Caki2 (cell line): ENCODE results near the gene PM20D1. TPM values are rescaled to one million over a fixed set of nuclear protein-coding genes. Genes with fewer than 3 reads are reported as not detected.
"Not testable (repeated sequence)": the region's sequence is repeated elsewhere in the genome, so short reads cannot be mapped to it uniquely, and the experiment has no call there.

Source experiments
- DNase-seq: peaks from one replicate; pipeline ENCODE4 v3.0.0-alpha.2; 2015; ENCODE audit warnings: low read depth
- in situ Hi-C: cut with HindIII; loops from 2 replicates; pipeline ENCODE4 v1.10.0; 2016; ENCODE audit warnings: low sequenced_read_pairs, low pct_unique_long_range_greater_than_20kb, mixed read lengths
- total RNA-seq: library from RNA; depleted of rRNA; stranded (reverse); fragments of >200 nt; shearing (Covaris generic); gene quantifications from 2 replicates; pipeline ENCODE4 v1.2.3, GENCODE V29; 2014; ENCODE audit warnings: low replicate concordance

Gene PM20D1
- total RNA-seq, 1 experiment from 2014 or later: not detected

- in situ Hi-C loops: no loop called here
- no peak for DNase-seq
These were observed 3.0 kb upstream of the PM20D1 start for GRCh38 chr1:205852969-205853368.

- in situ Hi-C loops: no loop called here
These were observed 2.1 kb upstream of the PM20D1 start for GRCh38 chr1:205851993-205852392.

GRCh38 chr1:205843036-205843859 lies 6.7 kb downstream of the PM20D1 start:
- in situ Hi-C loops: no loop called here
- DNase-seq: no peak

More at GRCh38 chr1:205851993-205852392, 2.1 kb upstream of the PM20D1 start:
- no peak for DNase-seq

- no peak for DNase-seq
- in situ Hi-C loops: no loop called here
These were observed 7.7 kb downstream of the PM20D1 start for GRCh38 chr1:205842229-205842628.

GRCh38 chr1:205840146-205840923 lies 9.6 kb downstream of the PM20D1 start:
- DNase-seq: no peak
- in situ Hi-C loops: no loop called here

GRCh38 chr1:205837382-205837970 lies 12.5 kb downstream of the PM20D1 start:
- in situ Hi-C loops: no loop called here
- no peak for DNase-seq

- in situ Hi-C loops: no loop called here
- DNase-seq: no peak
These were observed 15.2 kb downstream of the PM20D1 start for GRCh38 chr1:205834751-205835150.

GRCh38 chr1:205832326-205832751 lies 17.6 kb downstream of the PM20D1 start:
- DNase-seq: no peak
- in situ Hi-C loops: no loop called here

GRCh38 chr1:205827623-205828022 lies 22.3 kb downstream of the PM20D1 start:
- no peak for DNase-seq
- in situ Hi-C loops: no loop called here

- in situ Hi-C loops: no loop called here
These were observed 22.9 kb downstream of the PM20D1 start for GRCh38 chr1:205826995-205827394.

GRCh38 chr1:205826016-205826806 lies 23.7 kb downstream of the PM20D1 start:
- no peak for DNase-seq
- in situ Hi-C loops: no loop called here

More at GRCh38 chr1:205826995-205827394, 22.9 kb downstream of the PM20D1 start:
- DNase-seq: no peak

GRCh38 chr1:205824180-205824579 lies 25.8 kb downstream of the PM20D1 start:
- DNase-seq: no peak
- in situ Hi-C loops: no loop called here

GRCh38 chr1:205823260-205823659 lies 26.7 kb downstream of the PM20D1 start:
- in situ Hi-C loops, DNase-seq: not testable (repeated sequence)

- no peak for DNase-seq
- in situ Hi-C loops: no loop called here
These were observed 27.5 kb downstream of the PM20D1 start for GRCh38 chr1:205822397-205822796.

- DNase-seq: no peak
- in situ Hi-C loops: no loop called here
These were observed 31.9 kb downstream of the PM20D1 start for GRCh38 chr1:205817988-205818387.

GRCh38 chr1:205817364-205817763 lies 32.6 kb downstream of the PM20D1 start:
- DNase-seq: no peak
- in situ Hi-C loops: no loop called here

GRCh38 chr1:205813755-205814058 lies 36.2 kb downstream of the PM20D1 start:
- DNase-seq: no peak
- in situ Hi-C loops: no loop called here
